GM19324 (cell line): ENCODE measurements around the gene CS.
A peak's percentile ranks its signal among the peaks of the same experiment; 100 is the strongest.
"Not testable (repeated sequence)": the region's sequence is repeated elsewhere in the genome, so short reads cannot be mapped to it uniquely, and the experiment has no call there.

Experiments used
- ATAC-seq: cut with Tn5 transposase; IDR thresholded peaks from one replicate; pipeline ENCODE4 v1.9.1; 2021; ENCODE audit warnings: mild to moderate bottlenecking, moderate library complexity; ENCODE audit not compliant: unreplicated experiment, low FRiP score

The CS gene

GRCh38 chr12:56282579-56282978 lies 17.6 kb downstream of the CS start:
- no peak for ATAC-seq

- ATAC-seq = no peak
Observed at GRCh38 chr12:56282030-56282429, 18.1 kb downstream of the CS start.

- ATAC-seq = no peak
Observed at GRCh38 chr12:56280849-56281248, 19.3 kb downstream of the CS start.

- ATAC-seq = no peak
Observed at GRCh38 chr12:56278905-56279304, 21.2 kb downstream of the CS start.

GRCh38 chr12:56274299-56274698 lies 25.8 kb downstream of the CS start:
- ATAC-seq = no peak

- not testable (repeated sequence) for ATAC-seq
Observed at GRCh38 chr12:56272468-56272867, 27.7 kb downstream of the CS start.

GRCh38 chr12:56271031-56271430 lies 29.1 kb downstream of the CS start:
- no peak for ATAC-seq

- ATAC-seq = peak; percentile 5
Observed at GRCh38 chr12:56267443-56268071, 32.6 kb downstream of the CS start.

- ATAC-seq = peak; percentile 90
Observed at GRCh38 chr12:56266693-56267442, 33.3 kb downstream of the CS start, which contains the start of gene COQ10A. COQ10A (plus strand) TSS chr12:56266942; CDS start chr12:56267119, 177 bp downstream.

- not testable (repeated sequence) for ATAC-seq
Observed at GRCh38 chr12:56266068-56266692, 34.0 kb downstream of the CS start.

- ATAC-seq = not testable (repeated sequence)
Observed at GRCh38 chr12:56262955-56263354, 37.2 kb downstream of the CS start.

- ATAC-seq = no peak
Observed at GRCh38 chr12:56261503-56262232, 38.5 kb downstream of the CS start.

GRCh38 chr12:56260921-56261320 lies 39.2 kb downstream of the CS start:
- no peak for ATAC-seq

- no peak for ATAC-seq
Observed at GRCh38 chr12:56260380-56260779, 39.8 kb downstream of the CS start.

- no peak for ATAC-seq
Observed at GRCh38 chr12:56258820-56259183, 41.3 kb downstream of the CS start.

GRCh38 chr12:56258068-56258819 lies 41.9 kb downstream of the CS start, which contains the start of gene ANKRD52:
ANKRD52 (minus strand) TSS chr12:56258384; CDS start chr12:56258269, 115 bp downstream.
- peak; percentile 89 for ATAC-seq

- ATAC-seq = no peak
Observed at GRCh38 chr12:56257491-56258067, 42.6 kb downstream of the CS start.

GRCh38 chr12:56257071-56257470 lies 43.1 kb downstream of the CS start:
- no peak for ATAC-seq

GRCh38 chr12:56256326-56256960 lies 43.7 kb downstream of the CS start:
- no peak for ATAC-seq
